ENCODE measurements around the gene IGFBPL1. TPM values are rescaled to one million over a fixed set of nuclear protein-coding genes. Genes with fewer than 3 reads are reported as not detected.

IGFBPL1 gene
- total and polyA plus RNA-seq, 4 donors, result 0.08 TPM; not detected in 3

GRCh38 chr9:38417003-38417945 lies 7.0 kb downstream of the IGFBPL1 start:
- H3K9ac ChIP-seq (ENCODE audit: low read depth in 1 of 2, low read length in 2 of 2), result no peak overlapping the region
- WGBS, result 73% methylated on average over 8 of the region's 8 CpGs
- no peak for DNase-seq (ENCODE audit: low spot score)
- peak; percentile 8 for TF ChIP-seq CTCF (IDR thresholded peaks at IDR 0.05; ENCODE audit: low read depth, low read length, missing input control)
- no peak for TF ChIP-seq EGR1 (IDR thresholded peaks at IDR 0.05; ENCODE audit: low read depth in 2 of 2)
- no peak for TF ChIP-seq FOXA2 (IDR thresholded peaks at IDR 0.05)
- TF ChIP-seq HNF4G (IDR thresholded peaks at IDR 0.05), result no peak
- TF ChIP-seq REST (IDR thresholded peaks at IDR 0.05), result no peak
- TF ChIP-seq RAD21 (IDR thresholded peaks at IDR 0.05), result peak in 1 of 2 donors; percentile 45
- no peak for TF ChIP-seq NR2F2 (IDR thresholded peaks at IDR 0.05)
- no peak for TF ChIP-seq RXRA (IDR thresholded peaks at IDR 0.05)
- no peak for TF ChIP-seq ZBTB33 (IDR thresholded peaks at IDR 0.05)
- no peak for TF ChIP-seq JUND (IDR thresholded peaks at IDR 0.05)
- TF ChIP-seq HNF4A (conservative IDR thresholded peaks at IDR 0.05), result no peak
- no peak for TF ChIP-seq YY1 (IDR thresholded peaks at IDR 0.05)
- H3K4me3 ChIP-seq (ENCODE audit: low read depth in 1 of 3, low read length in 3 of 3), result no peak overlapping the region
- no peaks in the 10 kb centered on the region for H3K36me3 ChIP-seq (ENCODE audit: control insufficient read depth in 4 of 4, insufficient read depth in 3 of 4, low read depth in 1 of 4, low read length in 3 of 4)
- H3K27me3 ChIP-seq (ENCODE audit: control insufficient read depth in 4 of 4, insufficient read depth in 4 of 4, low read length in 3 of 4), result no peaks in the 10 kb centered on the region
- no peak overlapping the region for H3K27ac ChIP-seq (ENCODE audit: low read depth in 1 of 2, low read length in 2 of 2)
- no peaks in the 10 kb centered on the region for H3K9me3 ChIP-seq (ENCODE audit: control insufficient read depth in 4 of 4, low read length in 3 of 4)
- no peaks in the 10 kb centered on the region for H3K4me1 ChIP-seq (ENCODE audit: control insufficient read depth in 4 of 4, insufficient read depth in 4 of 4, low read length in 3 of 4)

- no peak for TF ChIP-seq FOXA1 (IDR thresholded peaks at IDR 0.05)
- no peak for TF ChIP-seq CTCF (IDR thresholded peaks at IDR 0.05; ENCODE audit: low read depth, low read length, missing input control)
- no peak for TF ChIP-seq HNF4A (conservative IDR thresholded peaks at IDR 0.05)
- no peak for DNase-seq (ENCODE audit: low spot score)
- WGBS, result 77% methylated on average over 4 of the region's 4 CpGs
These were observed 7.8 kb downstream of the IGFBPL1 start for GRCh38 chr9:38416461-38416860.

More at GRCh38 chr9:38416461-38416860, 7.8 kb downstream of the IGFBPL1 start:
- Histone ChIP-seq H3K4me1 (ENCODE audit: control insufficient read depth in 4 of 4, insufficient read depth in 4 of 4, low read length in 3 of 4) (no peaks in the 10 kb centered on the region), H3K9ac (ENCODE audit: low read depth in 1 of 2, low read length in 2 of 2) (no peak overlapping the region), H3K27ac (ENCODE audit: low read depth in 1 of 2, low read length in 2 of 2) (no peak overlapping the region), H3K4me3 (ENCODE audit: low read depth in 1 of 3, low read length in 3 of 3) (no peak overlapping the region), H3K27me3 (ENCODE audit: control insufficient read depth in 4 of 4, insufficient read depth in 4 of 4, low read length in 3 of 4) (no peaks in the 10 kb centered on the region), H3K9me3 (ENCODE audit: control insufficient read depth in 4 of 4, low read length in 3 of 4) (no peaks in the 10 kb centered on the region), H3K36me3 (ENCODE audit: control insufficient read depth in 4 of 4, insufficient read depth in 3 of 4, low read depth in 1 of 4, low read length in 3 of 4) (no peaks in the 10 kb centered on the region)

Measured in liver (tissue), 9 donors.